GM19395 (cell line): ENCODE results near the gene CDHR3.

Source experiments
- ATAC-seq: cut with Tn5 transposase; IDR thresholded peaks from one replicate; pipeline ENCODE4 v1.9.1; 2021; ENCODE audit warnings: mild to moderate bottlenecking, moderate library complexity; ENCODE audit not compliant: unreplicated experiment

The CDHR3 gene, protein sequence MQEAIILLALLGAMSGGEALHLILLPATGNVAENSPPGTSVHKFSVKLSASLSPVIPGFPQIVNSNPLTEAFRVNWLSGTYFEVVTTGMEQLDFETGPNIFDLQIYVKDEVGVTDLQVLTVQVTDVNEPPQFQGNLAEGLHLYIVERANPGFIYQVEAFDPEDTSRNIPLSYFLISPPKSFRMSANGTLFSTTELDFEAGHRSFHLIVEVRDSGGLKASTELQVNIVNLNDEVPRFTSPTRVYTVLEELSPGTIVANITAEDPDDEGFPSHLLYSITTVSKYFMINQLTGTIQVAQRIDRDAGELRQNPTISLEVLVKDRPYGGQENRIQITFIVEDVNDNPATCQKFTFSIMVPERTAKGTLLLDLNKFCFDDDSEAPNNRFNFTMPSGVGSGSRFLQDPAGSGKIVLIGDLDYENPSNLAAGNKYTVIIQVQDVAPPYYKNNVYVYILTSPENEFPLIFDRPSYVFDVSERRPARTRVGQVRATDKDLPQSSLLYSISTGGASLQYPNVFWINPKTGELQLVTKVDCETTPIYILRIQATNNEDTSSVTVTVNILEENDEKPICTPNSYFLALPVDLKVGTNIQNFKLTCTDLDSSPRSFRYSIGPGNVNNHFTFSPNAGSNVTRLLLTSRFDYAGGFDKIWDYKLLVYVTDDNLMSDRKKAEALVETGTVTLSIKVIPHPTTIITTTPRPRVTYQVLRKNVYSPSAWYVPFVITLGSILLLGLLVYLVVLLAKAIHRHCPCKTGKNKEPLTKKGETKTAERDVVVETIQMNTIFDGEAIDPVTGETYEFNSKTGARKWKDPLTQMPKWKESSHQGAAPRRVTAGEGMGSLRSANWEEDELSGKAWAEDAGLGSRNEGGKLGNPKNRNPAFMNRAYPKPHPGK

DNA sequence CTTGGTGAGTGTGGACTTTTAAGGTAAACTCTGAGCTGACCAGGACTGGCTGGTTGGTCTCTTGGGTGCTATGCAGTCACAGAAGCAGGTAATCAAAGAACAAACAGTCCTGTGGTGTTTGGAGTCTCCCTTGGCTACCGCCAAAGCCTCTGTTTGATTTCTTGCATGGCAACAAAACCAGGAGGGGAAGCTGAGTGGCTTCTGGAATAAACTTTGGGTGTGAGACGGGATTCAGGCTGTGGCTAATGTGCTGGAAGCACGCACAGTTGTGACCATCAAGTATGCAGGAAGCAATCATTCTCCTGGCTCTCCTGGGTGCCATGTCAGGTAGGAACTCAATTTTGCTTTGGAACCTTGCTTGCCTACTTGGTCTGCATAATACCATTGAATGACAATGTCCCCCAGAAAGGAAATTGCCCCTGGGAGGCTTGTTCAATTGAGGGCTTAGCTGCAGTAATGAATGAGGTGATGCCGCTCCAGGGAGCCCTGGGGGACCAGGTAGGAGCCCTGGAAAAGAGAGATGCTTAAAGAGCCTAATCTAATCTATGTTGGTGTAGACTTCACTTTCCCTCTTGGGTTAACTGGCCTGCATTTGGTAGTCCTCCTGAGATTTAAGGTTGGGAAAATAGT lies at the start of gene CDHR3:
Gene CDHR3, plus strand, starts transcription at position 227 of the 630 bp plus-strand sequence. Its CDS starts 55 bp downstream, at position 282.
- no peak for ATAC-seq

DNA sequence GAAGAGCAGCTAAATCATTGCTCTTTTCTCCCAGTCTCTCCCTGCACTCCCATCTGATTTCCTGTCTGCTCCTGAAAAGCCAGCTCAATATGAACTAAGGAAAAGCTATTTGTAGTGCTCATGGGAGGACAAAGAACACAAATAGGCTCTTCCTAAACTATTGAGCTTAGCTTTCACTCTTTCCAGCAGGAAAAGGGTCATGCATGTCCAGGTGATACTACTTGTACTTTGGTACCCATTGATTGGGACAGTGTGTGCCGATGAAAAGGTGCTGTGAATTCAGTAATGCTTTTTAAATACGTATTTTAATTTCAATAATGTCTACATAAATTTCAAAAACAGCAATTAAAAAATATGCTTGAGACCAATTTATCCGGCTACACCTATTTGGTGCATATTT lies 49.1 kb upstream of the CDHR3 start:
- no peak for ATAC-seq

DNA sequence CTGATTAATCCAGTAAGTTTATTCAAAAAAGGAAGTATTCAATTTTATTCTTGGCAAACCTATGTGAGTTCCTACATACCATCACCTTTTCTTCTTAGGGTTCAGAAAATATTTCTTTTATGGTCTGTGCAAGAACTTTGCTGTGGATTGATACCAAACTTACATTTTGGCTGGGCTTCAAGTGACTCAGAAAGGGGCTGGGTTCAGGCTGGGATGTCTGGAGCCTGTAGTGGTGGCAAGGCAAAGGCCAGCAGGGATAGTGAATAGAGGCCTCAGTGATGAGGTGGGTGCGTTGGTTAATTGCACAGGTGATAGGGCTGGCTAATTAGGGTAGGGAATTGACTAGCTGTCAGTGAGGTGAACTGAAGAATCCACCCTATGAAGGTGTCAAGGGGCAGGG lies 46.5 kb upstream of the CDHR3 start:
- no peak for ATAC-seq

DNA sequence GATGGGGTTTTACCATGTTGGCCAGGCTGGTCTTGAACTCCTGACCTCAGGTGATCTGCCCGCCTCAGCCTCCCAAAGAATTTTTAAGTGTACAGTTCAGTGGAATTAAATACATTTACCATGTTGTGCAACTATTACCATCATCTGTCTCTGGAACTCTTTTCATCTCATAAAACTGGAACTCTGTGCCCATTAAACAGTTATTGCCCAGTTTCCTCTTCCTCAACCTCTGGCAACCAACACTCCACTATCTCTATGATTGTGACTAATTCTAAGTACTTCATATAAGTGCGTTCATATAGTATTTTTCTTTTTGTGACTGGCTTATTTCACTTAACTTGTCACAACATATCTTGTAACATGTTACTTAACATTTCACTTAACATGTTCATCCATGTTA lies 45.4 kb upstream of the CDHR3 start:
- ATAC-seq, result no peak

DNA sequence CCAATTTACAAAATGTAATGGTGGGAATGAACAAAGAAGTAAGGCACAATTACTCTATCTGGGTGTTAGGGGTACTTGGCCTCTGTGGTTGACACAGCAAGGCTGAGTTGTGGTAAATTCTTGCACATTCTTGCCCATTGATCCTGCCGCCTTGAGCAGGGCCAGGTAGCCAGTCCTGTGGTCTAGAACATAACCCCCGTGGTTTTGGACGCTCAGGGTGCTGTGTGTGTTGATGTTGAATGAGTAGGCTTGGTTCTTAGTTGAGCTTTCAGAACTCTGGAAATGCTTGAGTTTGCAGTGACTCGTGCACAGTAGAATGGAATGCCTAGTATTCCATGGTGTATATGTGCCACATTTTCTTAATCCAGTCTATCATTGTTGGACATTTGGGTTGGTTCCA lies 42.3 kb upstream of the CDHR3 start:
- no peak for ATAC-seq

DNA sequence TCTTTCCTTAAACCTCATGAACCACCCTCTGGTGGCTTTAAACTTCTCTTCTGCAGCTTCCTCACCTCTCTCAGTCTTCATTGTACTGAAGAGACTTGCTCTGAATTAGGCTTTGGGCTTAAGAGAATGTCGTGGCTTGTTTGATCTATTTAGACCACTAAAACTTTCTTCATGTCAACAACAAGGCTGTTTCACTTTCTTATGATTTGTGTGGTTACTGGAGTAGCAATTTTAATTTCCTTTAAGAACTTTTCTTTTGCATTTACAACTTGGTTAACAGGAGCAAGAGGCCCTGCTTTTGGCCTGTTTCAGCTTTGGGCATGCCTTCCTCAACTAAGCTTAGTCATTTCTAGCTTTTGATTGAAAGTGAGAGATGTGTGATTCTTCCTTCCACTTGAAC lies 38.1 kb upstream of the CDHR3 start:
- ATAC-seq, result no peak

DNA sequence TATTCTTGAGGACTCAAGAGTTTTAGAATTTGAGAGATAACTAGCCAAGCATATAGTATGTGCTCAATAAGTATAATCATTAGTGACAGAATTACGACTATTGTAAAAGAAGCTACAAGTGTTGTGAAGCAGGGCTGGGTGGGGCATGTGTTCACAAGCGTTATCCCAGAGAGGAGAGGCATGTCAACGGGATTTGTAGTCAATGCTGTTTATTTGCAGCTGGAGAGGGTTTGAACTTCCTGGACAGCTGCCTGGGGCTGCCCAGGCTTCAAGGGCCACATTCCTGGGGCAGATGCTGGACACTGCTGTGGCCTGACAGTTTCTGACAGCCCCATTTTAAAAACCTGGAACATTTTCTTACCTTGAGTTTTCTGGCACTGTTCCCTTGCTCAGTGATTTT lies 36.9 kb upstream of the CDHR3 start:
- no peak for ATAC-seq

DNA sequence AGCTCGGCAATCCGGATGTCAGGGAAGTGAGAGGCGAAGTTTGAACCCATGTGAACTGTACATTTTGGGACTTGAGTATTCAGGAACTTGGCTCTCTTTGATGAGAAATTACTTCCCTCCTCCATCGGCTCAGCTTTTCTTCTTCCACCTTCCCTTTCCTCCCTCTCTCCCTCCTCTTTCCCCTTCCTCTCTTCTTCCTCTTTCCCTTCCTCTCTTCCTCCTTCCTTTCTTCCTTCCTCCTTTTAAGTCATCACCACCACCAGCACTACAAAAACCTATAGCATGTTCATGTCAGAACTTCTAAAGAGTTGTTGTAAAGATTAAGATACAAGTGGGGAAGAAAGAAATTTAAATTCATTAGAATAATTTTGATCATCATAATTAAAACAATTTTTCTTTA lies 31.9 kb upstream of the CDHR3 start:
- ATAC-seq, result no peak

DNA sequence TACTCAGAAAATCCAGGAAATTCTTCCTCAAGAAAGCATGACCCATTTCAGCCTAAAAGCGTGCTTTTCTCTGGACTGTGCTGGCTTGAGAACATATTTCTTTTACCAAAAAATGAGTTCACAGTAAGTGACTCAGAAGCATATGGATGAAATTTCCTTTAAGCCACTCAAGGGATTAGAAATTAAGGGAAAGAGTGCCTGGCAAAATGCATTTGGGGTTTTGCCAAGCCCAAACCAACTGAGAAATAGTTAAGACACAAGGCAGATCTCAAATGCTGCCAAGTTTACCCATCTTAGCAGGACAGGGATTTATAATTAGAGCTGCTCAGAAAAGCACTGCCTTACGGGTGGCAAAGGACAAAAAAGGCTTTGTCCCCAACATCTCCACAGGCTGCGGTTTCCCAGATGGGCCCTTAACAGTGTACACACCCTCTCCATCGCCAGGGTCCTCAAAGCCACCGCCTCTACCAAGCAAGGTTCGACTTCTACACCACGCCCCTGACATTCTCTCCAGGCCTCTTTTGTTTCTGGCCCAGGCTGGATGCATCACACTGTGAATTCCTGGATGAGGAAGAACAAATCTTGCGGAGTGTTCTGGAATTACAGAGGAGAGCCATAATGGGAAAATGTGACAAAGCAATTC lies 30.1 kb upstream of the CDHR3 start:
- no peak for ATAC-seq

DNA sequence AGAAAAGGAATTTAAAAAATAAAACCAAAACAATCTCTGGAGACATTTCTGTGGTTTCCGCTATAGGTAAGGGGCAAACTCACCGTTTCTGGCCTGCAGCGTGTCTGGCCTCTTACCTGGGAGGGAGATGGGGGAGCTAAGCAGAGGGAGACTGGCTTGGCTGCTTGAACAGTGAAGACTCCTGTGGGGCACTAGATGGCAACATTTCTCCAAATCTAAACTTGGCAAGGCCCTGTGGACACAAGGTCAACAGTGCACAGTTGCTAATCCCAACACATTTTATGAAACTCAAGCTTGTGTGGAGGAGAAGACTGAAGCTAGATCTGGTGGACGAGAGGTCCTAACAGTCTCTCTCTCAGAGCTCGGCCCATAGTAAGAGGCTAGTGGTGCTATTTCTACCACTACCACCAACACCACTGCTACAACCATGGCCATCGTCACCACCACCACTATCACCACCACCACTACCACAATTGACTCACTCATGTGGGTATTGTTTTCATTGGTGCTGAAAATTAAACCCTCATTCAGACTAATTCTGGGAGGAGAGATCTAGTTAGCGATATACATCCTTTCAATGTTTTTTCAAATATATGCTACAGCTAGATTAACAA lies 28.4 kb upstream of the CDHR3 start:
- no peak for ATAC-seq

DNA sequence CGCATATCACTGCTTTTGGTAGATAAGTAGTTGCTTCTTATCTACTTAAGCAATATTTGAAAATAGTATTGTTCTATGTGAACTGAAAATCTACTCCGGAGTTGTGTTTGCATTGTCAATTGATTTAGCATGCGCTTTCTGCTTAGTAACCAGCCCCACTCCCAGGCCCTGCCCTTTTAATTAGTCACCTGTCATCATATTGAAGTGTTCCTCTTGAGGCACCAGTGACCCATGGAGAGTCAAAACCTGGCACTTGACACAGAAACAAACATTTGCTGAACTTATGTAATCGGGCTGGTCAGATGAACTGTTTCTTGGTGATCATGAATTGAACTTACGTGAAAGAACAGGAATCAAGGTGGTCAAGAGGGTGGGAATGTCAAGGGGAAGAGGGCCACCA lies 27.8 kb upstream of the CDHR3 start:
- no peak for ATAC-seq

DNA sequence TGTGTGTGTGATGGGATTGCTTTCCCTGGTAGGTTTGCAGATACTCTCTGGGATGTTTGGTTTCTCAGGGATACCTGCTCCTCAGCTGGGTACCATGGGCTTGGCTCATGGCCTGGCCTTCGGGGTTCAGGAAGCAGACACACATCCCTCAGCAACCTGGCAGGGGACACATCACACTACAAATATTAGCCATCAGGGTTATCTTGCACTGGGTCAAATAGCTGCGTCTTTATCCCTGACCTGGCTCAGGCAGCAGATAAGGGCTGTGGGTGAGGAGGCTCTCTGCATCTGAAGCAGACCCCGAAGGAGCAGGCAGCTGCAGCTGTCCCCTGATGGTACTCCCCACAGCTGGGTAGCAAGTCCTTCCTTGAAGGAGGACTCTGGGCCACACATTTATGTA lies 25.7 kb upstream of the CDHR3 start:
- ATAC-seq, result no peak

DNA sequence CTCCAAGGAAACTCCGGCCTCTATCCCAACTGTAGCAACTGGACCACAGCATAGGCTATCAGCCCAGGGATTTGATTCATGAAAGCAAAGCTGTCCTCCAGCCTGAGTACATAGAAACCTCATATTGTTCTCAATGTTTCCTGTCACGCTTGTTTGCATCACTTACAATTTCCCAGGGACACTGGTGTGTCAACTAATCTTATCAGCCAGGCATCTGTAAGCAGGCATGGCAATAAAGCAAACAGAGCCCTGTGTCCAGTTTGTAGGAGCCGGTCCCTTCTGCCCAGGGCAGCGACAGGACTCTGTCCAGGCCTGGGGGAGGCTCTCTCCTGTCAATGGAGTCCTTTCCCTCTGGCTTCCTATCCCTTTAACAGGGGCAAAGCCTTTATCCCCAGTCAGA lies 23.0 kb upstream of the CDHR3 start:
- no peak for ATAC-seq

DNA sequence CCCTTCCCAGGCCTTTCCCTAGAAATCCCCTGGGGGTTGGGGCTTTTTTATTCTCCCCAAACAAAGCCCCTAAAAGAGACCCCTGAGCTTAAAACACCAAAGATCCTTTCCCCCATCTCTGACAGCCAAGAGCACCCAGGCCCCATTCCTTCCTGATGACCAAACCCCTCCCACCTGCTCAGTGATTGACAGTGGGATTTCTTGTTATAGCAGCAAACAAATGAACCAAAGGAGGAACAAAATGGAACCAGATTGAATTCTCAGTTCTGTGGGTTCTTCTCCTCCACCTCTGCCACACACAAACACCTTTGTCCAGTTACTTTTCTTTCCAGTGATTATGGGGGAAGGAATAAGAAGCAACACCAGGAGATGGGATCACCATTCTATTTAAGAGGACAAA lies 21.5 kb upstream of the CDHR3 start:
- ATAC-seq, result no peak

DNA sequence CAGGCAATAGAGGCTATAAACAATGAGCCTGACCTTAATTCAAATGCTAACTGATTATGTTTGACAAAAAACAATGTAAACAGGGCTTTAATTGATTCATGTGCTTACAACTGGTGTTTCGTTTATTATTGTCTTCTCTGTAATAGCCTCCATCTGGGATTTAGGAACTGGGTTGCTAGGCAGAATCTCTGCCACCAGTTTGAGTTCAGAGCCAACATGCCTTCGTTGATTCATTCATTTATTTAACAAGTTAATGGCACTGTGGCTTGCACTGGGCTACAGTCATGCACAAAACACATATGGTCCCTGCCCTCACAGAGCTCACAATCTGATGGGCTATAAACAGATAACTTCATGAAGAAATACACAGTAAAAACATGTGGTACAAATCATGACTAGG lies 19.6 kb upstream of the CDHR3 start:
- ATAC-seq, result no peak

DNA sequence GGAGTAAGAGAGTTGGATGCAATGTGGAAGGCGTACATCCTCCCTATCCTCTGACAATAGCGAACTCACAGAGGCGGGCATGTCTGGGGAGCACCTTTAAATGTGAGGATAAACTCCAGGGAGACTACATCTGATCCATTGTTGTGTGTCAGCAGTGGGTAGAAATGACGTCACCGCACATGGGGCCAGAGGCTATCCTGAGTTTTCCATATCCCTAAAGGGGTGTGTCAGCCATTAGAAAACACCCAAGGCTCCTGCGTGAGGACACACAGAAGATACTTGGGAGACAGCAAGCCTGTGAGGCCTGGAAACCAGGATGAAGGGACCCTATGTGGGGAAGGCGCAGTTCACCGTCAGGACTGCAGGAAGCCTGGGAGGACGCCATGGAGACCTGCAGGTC lies 17.2 kb upstream of the CDHR3 start:
- no peak for ATAC-seq

DNA sequence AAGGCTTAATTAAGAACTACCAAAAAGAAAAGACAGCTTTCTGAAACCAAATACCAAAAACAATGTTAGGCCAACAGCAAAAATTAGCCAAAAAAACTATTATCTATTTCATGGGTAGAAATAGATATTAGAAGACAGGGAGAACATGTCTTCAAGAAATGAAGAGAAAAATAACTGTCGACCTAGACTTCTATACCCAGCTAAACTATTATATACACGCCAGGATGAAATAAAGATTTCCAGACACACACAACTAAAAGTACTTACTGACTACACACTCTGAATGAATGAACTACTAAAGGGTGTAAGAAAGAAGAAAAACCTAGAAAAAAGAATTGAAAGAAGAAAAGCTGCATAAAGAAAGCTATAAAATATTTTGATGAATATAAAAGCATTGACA lies 11.5 kb upstream of the CDHR3 start:
- ATAC-seq, result no peak

DNA sequence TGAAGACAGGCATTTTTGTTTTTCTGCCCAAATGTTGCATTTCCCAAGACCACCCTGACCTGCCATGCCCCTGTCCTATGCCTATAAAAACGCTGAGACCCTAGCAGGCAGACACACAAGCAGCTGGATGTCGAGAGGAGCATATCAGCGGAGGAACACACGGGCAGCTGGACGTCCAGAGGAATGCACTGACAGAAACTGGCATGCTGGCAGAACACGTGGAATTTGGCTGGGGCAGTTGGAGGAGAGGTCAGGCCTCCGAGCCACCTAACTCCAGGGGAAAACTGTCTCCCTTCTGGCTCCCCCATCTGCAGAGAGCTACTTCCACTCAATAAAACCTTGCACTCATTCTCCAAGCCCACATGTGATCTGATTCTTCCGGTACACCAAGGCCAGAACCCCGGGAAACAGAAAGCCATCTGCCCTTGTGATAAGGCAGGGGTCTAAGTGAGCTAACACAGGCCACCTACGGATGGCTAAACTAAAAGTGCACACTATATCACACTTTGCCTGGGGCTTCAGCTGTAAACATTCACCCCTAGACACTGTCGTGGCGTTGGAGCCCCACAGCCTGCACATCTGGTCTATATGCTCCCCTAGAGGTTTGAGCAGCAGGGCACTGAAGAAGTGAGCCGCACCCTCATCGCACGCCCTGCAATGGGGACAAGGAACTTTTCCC lies 10.0 kb upstream of the CDHR3 start:
- ATAC-seq, result no peak

DNA sequence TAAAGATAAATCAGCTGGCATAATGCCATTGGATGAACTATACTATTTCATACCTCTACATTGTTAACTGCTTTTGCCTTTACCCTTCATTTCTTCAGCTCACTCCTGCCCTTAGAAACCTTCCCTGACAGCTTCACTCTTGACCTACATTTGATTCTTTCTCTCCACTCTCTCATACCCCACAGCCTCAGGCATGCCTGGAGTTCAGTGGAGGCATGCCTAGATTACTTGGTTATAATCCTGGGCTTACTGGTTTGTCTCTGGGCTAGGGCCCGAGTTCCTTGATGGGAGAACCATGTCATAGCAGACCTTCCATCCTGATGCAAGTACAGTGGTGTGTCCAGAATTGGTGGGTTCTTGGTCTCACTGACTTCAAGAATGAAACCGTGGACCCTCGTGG lies 8.4 kb upstream of the CDHR3 start:
- ATAC-seq, result no peak
